Stimulated activated CD8-positive, alpha-beta memory T cell treated with anti-CD3 and anti-CD28 coated beads, Interleukin-15, amount 100 ng/mL, for 48 hours (primary cell): Measurements from ENCODE around the gene AHNAK2.
"Not testable (repeated sequence)": the region's sequence is repeated elsewhere in the genome, so short reads cannot be mapped to it uniquely, and the experiment has no call there.

Source experiments
- DNase-seq, 2 donors: peaks; one replicate each; pipeline ENCODE4 v3.0.0-alpha.2; 2020; ENCODE audit warnings: low read depth in 2 of 2

The AHNAK2 gene

GRCh38 chr14:104953896-104954656 is 24.1 kb downstream of the AHNAK2 start:
- no peak for DNase-seq

DNA sequence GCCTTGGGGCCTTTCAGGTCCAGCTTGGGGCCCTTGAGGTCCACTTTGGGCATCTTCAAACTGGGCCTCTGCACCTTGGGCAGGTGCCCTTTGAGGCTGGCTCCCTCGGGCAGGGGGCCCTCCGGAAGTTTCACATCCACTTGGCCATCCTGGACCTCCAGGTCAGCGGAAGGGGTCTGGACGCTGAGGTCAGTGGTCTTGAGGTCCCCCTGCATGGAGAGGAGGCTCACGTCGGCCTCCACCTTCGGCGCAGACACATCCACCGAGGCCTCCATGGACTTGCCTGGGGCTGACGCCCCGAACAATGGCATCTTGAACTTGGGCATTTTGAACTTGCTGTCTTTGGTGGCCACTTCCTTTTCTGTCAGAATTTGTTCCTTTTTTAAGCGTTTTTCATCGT is 25.1 kb downstream of the AHNAK2 start:
- DNase-seq: no peak

GRCh38 chr14:104951863-104952657 is 26.1 kb downstream of the AHNAK2 start:
- DNase-seq: not testable (repeated sequence)

- not testable (repeated sequence) for DNase-seq
These were observed 27.5 kb downstream of the AHNAK2 start for GRCh38 chr14:104950701-104951100.

- no peak for DNase-seq
These were observed 28.2 kb downstream of the AHNAK2 start for GRCh38 chr14:104950021-104950420.

- DNase-seq: not testable (repeated sequence)
These were observed 28.7 kb downstream of the AHNAK2 start for GRCh38 chr14:104949406-104949955.

DNA sequence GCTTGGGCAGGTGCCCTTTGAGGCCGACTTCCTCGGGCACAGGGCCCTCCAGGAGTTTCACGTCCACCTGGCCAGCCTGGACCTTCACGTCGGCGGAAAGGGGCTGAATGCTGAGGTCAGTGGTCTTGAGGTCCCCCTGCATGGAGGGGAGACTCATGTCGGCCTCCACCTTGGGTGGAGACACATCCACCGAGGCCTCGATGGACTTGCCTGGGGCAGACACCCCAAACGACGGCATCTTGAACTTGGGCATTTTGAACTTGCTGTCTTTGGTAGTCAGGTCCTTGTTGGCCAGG is 29.5 kb downstream of the AHNAK2 start:
- no peak for DNase-seq

DNA sequence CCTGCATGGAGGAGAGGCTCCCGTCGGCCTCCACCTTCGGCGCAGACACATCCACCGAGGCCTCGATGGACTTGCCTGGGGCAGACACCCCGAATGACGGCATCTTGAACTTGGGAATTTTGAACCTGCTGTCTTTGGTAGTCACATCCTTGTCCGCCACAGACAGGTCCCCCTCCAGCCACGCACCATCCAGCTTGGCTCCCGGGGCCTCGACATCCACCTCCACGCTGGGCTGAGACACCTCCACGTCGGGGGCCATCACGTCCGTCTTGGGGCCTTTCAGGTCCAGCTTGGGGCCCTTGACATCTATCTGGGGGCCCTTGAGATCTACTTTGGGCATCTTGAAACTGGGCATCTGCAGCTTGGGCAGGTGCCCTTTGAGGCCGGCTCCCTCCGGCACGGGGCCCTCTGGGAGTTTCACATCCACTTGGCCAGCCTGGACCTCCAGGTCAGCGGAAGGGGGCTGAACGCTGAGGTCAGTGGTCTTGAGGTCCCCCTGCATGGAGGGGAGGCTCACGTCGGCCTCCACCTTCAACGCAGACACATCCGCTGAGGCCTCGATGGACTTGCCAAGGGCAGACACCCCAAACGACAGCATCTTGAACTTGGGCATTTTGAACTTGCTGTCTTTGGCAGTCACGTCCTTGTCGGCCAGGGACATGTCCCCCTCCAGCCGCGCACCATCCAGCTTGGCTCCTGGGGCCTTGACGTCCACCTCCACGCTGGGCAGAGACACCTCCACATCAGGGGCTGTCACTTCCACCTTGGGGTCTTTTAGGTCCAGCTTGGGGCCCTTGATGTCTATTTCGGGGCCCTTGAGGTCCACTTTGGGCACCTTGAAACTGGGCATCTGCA is 30.1 kb downstream of the AHNAK2 start:
- not testable (repeated sequence) for DNase-seq

DNA sequence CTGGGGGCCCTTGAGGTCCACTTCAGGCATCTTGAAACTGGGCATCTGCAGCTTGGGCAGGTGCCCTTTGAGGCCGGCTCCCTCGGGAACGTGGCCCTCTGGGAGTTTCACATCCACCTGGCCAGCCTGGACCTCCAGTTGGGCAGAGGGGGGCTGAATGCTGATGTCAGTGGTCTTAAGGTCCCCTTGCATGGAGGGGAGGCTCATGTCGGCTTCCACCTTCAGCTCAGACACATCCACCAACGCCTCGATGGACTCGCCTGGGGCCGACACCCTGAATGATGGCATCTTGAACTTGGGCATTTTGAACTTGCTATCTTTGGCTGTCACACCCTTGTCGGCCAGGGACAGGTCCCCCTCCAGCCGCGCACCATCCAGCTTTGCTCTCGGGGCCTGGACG is 31.0 kb downstream of the AHNAK2 start:
- DNase-seq: not testable (repeated sequence)

GRCh38 chr14:104945986-104946965 is 31.9 kb downstream of the AHNAK2 start:
- DNase-seq: not testable (repeated sequence)

- DNase-seq: not testable (repeated sequence)
These were observed 32.9 kb downstream of the AHNAK2 start for GRCh38 chr14:104945266-104945665.

DNA sequence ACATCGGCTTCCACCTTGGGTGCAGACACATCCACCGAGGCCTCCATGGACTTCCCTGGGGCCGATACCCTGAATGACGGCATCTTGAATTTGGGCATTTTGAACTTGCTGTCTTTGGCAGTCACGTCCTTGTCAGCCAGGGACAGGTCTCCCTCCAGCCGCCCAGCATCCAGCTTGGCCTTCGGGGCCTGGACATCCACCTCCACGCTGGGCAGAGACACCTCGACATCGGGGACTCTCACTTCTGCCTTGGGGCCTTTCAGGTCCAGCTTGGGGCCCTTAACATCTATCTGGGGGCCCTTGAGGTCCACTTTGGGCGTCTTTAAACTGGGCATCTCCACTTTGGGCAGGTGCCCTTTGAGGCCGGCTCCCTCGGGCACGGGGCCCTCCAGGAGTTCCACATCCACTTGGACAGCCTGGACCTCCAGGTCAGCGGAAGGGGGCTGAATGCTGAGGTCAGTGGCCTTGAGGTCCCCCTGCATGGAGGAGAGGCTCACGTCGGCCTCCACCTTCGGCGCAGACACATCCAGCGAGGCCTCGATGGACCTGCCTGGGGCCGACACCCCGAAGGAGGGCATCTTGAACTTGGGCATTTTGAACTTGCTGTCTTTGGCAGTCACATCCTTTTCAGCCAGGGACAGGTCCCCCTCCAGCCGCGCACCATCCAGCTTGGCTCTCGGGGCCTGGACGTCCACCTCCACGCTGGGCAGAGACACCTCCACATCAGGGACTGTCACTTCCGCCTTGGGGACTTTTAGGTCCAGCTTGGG is 33.6 kb downstream of the AHNAK2 start:
- DNase-seq: not testable (repeated sequence)

DNA sequence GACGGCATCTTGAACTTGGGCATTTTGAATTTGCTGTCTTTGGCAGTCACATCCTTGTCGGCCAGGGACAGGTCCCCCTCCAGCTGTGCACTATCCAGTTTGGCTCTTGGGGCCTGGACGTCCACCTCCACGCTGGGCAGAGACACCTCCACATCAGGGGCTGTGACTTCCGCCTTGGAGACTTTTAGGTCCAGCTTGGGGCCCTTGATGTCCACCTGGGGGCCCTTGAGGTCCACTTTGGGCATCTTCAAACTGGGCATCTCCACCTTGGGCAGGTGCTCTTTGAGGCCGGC is 34.2 kb downstream of the AHNAK2 start:
- DNase-seq: not testable (repeated sequence)

DNA sequence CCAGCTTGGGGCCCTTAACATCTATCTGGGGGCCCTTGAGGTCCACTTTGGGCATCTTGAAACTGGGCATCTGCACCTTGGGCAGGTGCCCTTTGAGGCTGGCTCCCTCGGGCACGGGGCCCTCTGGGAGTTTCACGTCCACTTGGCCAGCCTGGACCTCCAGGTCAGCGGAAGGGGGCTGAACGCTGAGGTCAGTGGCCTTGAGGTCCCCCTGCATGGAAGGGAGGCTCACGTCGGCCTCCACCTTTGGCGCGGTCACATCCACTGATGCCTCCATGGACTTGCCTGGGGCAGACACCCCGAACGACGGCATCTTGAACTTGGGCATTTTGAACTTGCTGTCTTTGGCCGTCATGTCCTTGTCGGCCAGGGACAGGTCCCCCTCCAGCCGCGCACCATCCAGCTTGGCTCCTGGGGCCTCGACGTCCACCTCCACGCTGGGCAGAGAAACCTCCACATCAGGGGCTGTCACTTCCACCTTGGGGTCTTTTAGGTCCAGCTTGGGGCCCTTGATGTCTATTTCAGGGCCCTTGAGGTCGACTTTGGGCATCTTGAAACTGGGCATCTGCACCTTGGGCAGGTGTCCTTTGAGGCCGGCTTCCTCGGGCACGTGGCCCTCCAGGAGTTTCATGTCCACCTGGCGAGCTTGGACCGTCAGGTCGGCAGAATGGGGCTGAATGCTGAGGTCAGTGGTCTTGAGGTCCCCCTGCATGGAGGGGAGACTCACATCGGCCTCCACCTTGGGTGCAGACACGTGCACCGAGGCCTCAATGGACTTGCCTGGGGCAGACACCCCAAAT is 34.8 kb downstream of the AHNAK2 start:
- not testable (repeated sequence) for DNase-seq

DNA sequence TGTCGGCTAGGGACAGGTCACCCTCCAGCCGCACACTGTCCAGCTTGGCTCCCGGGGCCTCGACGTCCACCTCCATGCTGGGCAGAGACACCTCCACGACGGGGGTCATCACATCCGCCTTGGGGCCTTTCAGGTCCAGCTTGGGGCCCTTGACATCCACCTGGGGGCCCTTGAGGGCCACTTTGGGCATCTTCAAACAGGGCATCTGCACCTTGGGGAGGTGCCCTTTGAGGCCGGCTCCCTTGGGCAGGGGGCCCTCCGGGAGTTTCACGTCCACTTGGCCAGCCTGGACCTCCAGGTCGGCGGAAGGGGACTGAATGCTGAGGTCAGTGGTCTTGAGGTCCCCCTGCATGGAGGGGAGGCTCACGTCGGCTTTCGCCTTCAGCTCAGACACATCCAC is 35.6 kb downstream of the AHNAK2 start:
- DNase-seq: no peak

DNA sequence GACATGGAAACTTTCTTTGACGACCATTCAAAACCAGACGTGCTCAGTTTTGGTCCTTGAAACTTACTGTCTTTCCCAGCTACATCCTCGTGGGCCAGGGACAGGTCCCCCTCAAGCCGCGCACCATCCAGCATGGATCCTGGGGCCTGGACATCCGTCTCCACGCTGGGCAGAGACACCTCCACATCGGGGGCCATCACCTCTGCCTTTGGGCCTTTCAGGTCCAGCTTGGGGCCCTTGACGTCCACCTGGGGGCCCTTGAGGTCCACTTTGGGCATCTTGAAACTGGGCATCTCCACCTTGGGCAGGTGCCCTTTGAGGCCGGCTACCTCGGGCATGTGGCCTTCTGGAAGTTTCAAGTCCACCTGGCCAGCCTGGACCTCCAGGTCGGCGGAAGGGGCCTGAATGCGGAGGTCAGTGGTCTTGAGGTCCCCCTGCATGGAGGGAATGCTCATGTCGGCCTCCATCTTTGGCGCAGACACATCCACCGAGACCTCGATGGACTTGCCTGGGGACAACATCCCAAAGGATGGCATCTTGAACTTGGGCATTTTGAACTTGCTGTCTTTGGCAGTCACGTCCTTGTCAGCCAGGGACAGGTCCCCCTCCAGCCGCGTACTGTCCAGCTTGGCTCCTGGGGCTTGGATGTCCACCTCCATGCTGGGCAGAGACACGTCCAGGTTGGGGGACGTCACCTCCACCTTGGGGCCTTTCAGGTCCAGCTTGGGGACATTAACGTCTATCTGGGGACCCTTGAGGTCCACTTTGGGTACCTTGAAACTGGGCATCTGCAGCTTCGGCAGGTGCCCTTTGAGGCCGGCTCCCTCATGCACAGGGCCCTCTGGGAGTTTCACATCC is 36.4 kb downstream of the AHNAK2 start:
- DNase-seq: no peak

DNA sequence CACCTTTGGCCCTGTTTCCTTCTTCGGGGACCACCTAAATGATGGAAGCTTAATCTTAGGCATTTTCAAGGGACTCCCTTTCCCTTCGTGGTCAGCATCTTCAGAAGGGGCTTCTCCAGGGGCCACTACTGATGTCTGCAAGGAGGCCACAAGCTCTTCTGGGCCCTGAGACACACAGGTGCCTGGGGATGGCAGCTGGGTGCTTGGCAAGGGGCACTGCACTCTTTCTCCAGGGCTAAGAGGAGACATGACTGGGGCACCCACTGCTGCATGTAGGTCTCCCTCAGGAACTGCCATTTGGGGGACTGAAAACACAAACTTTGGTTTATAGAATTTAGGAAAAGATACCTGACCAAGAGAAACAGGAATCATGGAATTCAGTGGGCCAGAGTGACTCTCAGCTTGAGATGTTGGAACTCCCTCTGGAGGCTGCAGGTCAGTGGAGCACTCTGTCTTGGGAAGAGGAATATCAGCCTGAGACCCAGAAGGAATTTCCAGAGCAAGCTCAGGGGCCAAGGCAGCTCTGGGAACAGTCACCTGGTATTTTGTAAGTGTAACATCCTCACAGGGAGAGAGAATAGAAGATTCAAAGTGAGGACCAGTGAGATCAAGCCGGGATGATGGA is 37.5 kb downstream of the AHNAK2 start:
- no peak for DNase-seq
